Retinal pigment epithelial cell (primary cell): ENCODE data around the gene ACER3.

Source experiments
- DNase-seq: peaks from one replicate; pipeline ENCODE4 v3.0.0-alpha.2; 2010; ENCODE audit warnings: low read depth
- H3K4me3 ChIP-seq: 2 replicates; pipeline ENCODE4 v1.5.1; 2011; ENCODE audit warnings: mild to moderate bottlenecking, low read length, control low read depth, moderate library complexity
- TF ChIP-seq, protein P1 (sequence below): conservative IDR thresholded peaks from 2 replicates; pipeline ENCODE4 v1.5.1; 2011; ENCODE audit warnings: low read depth, low read length, control low read depth, inconsistent platforms

ACER3 gene

GRCh38 chr11:76978818-76979217, 118.1 kb downstream of the ACER3 start:
- no peak for DNase-seq
- TF ChIP-seq, protein P1, sequence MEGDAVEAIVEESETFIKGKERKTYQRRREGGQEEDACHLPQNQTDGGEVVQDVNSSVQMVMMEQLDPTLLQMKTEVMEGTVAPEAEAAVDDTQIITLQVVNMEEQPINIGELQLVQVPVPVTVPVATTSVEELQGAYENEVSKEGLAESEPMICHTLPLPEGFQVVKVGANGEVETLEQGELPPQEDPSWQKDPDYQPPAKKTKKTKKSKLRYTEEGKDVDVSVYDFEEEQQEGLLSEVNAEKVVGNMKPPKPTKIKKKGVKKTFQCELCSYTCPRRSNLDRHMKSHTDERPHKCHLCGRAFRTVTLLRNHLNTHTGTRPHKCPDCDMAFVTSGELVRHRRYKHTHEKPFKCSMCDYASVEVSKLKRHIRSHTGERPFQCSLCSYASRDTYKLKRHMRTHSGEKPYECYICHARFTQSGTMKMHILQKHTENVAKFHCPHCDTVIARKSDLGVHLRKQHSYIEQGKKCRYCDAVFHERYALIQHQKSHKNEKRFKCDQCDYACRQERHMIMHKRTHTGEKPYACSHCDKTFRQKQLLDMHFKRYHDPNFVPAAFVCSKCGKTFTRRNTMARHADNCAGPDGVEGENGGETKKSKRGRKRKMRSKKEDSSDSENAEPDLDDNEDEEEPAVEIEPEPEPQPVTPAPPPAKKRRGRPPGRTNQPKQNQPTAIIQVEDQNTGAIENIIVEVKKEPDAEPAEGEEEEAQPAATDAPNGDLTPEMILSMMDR, result no peak
- H3K4me3 ChIP-seq, result no peak overlapping the region

- no peak for DNase-seq
- TF ChIP-seq, protein P1, result no peak
- H3K4me3 ChIP-seq, result no peak overlapping the region
These were observed 119.5 kb downstream of the ACER3 start for GRCh38 chr11:76980196-76980595.

- no peak for DNase-seq
- H3K4me3 ChIP-seq, result no peak overlapping the region
- TF ChIP-seq, protein P1, result no peak
These were observed 124.0 kb downstream of the ACER3 start for GRCh38 chr11:76984743-76985142.

DNA sequence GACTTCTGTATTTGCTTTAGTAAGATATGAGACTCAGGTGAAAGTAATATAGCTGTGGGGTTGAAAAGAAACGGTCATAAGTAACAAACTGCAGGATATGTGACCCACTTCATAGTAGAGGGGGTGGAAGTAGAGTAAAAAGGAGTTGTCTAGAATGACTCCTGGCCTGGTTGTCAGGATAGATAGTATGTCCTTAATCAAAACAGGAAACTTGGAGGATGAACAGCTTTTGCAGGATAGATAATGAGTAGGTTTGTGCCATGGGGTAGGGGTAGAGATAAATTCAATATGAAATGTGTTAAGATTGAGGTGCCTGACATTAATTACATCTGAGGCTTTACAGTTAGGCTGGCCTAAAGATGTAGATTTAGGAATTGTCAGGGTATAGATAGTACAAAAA, 126.5 kb downstream of the ACER3 start:
- no peak for DNase-seq
- no peak overlapping the region for H3K4me3 ChIP-seq
- TF ChIP-seq, protein P1, result no peak

GRCh38 chr11:76990628-76991027, 129.9 kb downstream of the ACER3 start:
- H3K4me3 ChIP-seq, result no peak overlapping the region
- no peak for DNase-seq
- TF ChIP-seq, protein P1, result no peak

- TF ChIP-seq, protein P1, result no peak
- H3K4me3 ChIP-seq, result no peak overlapping the region
- DNase-seq, result no peak
These were observed 134.4 kb downstream of the ACER3 start for GRCh38 chr11:76995081-76995576.

DNA sequence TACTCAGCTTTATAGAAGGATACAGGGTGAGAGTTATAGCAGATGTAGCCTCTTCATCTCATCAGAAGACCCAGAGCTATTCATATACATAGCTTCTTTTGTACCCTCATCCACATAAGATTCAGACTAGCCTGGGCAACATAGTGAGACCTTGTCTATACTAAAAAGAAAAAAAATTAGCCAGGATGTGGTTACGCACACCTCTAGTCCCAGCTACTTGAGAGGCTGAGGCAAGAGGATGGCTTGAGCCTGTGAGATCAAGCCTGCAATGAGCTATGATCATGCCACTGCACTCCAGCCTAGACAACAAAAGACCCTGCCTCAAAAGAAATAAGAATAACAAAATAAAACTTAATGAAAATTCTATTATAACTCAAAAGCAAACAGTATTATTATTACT, 136.8 kb downstream of the ACER3 start:
- TF ChIP-seq, protein P1, result no peak

More for the DNA sequence above, 136.8 kb downstream of the ACER3 start:
- no peak overlapping the region for H3K4me3 ChIP-seq
- no peak for DNase-seq
